Spleen (tissue), 7 donors: Measurements from ENCODE around the gene CREBRF.

Source experiments
- CTCF ChIP-seq, 11 experiments: fragments of 200-600 bp in 7 of 11; fragments of 450-650 bp in 4 of 11; sonication (generic) in 4 of 11; IDR thresholded peaks in 8 of 11; conservative IDR thresholded peaks in 3 of 11; 1 replicate in 7 of 11; 2 replicates in 4 of 11; pipeline versions ENCODE4 v1.4.0 to v1.8.0; 2016 to 2021; ENCODE audit warnings: antibody characterized with exemption in 11 of 11, inconsistent platforms in 4 of 11, mild to moderate bottlenecking in 1 of 11
- POLR2A ChIP-seq, 3 donors: fragments of 450-650 bp; IDR thresholded peaks; one replicate each; pipeline ENCODE4 v1.5.1; 2017; ENCODE audit warnings: antibody characterized with exemption in 3 of 3, mild to moderate bottlenecking in 1 of 3
- POLR2AphosphoS5 ChIP-seq, 3 donors: sonication (generic); formaldehyde crosslinking; IDR thresholded peaks; one replicate each; pipeline ENCODE4 v1.5.1; 2017; ENCODE audit warnings: antibody characterized with exemption in 3 of 3
- donor health status: DM: no; HTN: no; CAD: no; lungs with moderate emphysema.
- donor health status: DM: no; HTN: no; CAD: no.
- donor health status: DM: no; HTN: no; CAD: no.

DNA sequence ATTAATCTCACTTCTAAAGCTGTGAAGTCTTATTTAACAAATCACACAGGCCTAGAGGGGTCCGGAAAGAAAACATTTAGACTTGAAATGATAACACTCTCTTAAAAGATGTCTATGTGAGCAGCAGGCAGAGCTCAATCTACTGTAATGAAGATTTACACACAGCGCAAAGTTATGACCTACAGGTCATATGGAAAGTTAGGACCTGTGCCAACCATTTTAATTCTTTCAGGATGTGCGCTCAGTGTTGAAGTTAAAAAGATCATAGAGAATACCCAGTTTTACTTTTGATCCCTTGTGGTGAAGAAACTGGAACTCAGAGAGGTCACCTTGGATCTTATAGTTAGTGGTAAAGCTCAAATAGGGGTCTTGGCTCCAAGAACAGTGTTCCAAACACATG, 3.1 kb upstream of the CREBRF start:
- TF ChIP-seq POLR2AphosphoS5 (IDR thresholded peaks at IDR 0.05) (no peak), CTCF (IDR thresholded peaks at IDR 0.05 in 8 of 11, conservative IDR thresholded peaks at IDR 0.05 in 3 of 11) (no peak), POLR2A (IDR thresholded peaks at IDR 0.05) (no peak)
